Breast epithelium (tissue), 4 donors: ENCODE data around the gene HIC1. TPM values are rescaled to one million over a fixed set of nuclear protein-coding genes. Genes with fewer than 3 reads are reported as not detected.

Experiments
- DNase-seq, 2 donors: peaks; one replicate each; pipeline ENCODE4 v3.0.0-alpha.2; 2019; ENCODE audit warnings: low spot score in 2 of 2
- H3K27ac ChIP-seq, 2 donors: fragments of 200-600 bp; sonication (generic) in 1 of 2; one replicate each; pipeline ENCODE4 v1.5.1; 2016 to 2019; ENCODE audit warnings: mild to moderate bottlenecking in 1 of 2
- H3K27me3 ChIP-seq, 2 donors: fragments of 200-600 bp; sonication (generic) in 1 of 2; one replicate each; pipeline versions ENCODE4 v1.5.1 to v1.6.0; 2017 to 2019; ENCODE audit warnings: control low read depth in 1 of 2, mild to moderate bottlenecking in 1 of 2
- H3K36me3 ChIP-seq: fragments of 200-600 bp; one replicate; pipeline ENCODE4 v1.5.1; 2019
- H3K4me1 ChIP-seq, 2 donors: fragments of 200-600 bp; sonication (generic); one replicate each; pipeline ENCODE4 v1.5.1; 2016 to 2019; ENCODE audit warnings: control low read depth in 1 of 2
- H3K4me3 ChIP-seq, 3 donors: fragments of 200-600 bp; sonication (generic); 1 replicate in 2 of 3; 2 replicates in 1 of 3; pipeline ENCODE4 v1.5.1; 2016 to 2019; ENCODE audit warnings: mild to moderate bottlenecking in 3 of 3, moderate library complexity in 2 of 3
- H3K9me3 ChIP-seq, 2 donors: fragments of 200-600 bp; sonication (generic) in 1 of 2; one replicate each; pipeline ENCODE4 v1.5.1; 2016 to 2019; ENCODE audit warnings: control low read depth in 1 of 2
- POLR2A ChIP-seq: fragments of 450-650 bp; IDR thresholded peaks from one replicate; pipeline ENCODE4 v1.6.1; 2016; ENCODE audit warnings: antibody characterized with exemption, mild to moderate bottlenecking, moderate library complexity
- POLR2AphosphoS5 ChIP-seq, 3 donors: sonication (generic); formaldehyde crosslinking; IDR thresholded peaks; one replicate each; pipeline ENCODE4 v1.6.1; 2017; ENCODE audit warnings: antibody characterized with exemption in 3 of 3
- intact Hi-C: fragments of 100-400 bp; cut with DNase I; formaldehyde crosslinking; loops from one replicate; pipeline ENCODE4 v1.15.1; 2023; ENCODE audit warnings: low total_unique reads
- total RNA-seq, 3 donors: library from RNA; depleted of rRNA; stranded (reverse); fragments of >200 nt; gene quantifications; one replicate each; pipeline ENCODE4 v1.1.0, GENCODE V29; 2016
- TF ChIP-seq, protein P1 (sequence below), 3 donors: fragments of 450-650 bp; IDR thresholded peaks; one replicate each; pipeline ENCODE4 v1.5.1; 2016 to 2017; ENCODE audit warnings: antibody characterized with exemption in 3 of 3, mild to moderate bottlenecking in 3 of 3, moderate library complexity in 3 of 3

The HIC1 gene
- total RNA-seq, 3 donors from 2014 or later: 12.6 to 16.4 (median 12.7) TPM

GRCh38 chr17:2085648-2085949 is 30.7 kb downstream of the HIC1 start:
- peak overlapping the region; percentile 94 to 97 for H3K27ac ChIP-seq
- H3K4me1 ChIP-seq: peaks cover 23 to 28% of the 10 kb centered on the region in 2 donors
- H3K36me3 ChIP-seq: peaks cover 5% of the 10 kb centered on the region
- no peaks in the 10 kb centered on the region for H3K9me3 ChIP-seq
- TF ChIP-seq POLR2A (no peak), POLR2AphosphoS5 (IDR thresholded peaks at IDR 0.05) (peak in 2 of 3 donors; percentile 28 to 52)
- TF ChIP-seq, protein P1, sequence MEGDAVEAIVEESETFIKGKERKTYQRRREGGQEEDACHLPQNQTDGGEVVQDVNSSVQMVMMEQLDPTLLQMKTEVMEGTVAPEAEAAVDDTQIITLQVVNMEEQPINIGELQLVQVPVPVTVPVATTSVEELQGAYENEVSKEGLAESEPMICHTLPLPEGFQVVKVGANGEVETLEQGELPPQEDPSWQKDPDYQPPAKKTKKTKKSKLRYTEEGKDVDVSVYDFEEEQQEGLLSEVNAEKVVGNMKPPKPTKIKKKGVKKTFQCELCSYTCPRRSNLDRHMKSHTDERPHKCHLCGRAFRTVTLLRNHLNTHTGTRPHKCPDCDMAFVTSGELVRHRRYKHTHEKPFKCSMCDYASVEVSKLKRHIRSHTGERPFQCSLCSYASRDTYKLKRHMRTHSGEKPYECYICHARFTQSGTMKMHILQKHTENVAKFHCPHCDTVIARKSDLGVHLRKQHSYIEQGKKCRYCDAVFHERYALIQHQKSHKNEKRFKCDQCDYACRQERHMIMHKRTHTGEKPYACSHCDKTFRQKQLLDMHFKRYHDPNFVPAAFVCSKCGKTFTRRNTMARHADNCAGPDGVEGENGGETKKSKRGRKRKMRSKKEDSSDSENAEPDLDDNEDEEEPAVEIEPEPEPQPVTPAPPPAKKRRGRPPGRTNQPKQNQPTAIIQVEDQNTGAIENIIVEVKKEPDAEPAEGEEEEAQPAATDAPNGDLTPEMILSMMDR (IDR thresholded peaks at IDR 0.05): no peak
- H3K4me3 ChIP-seq: no peak overlapping the region
- intact Hi-C loops: no loop called here
- DNase-seq: no peak
- no peaks in the 10 kb centered on the region for H3K27me3 ChIP-seq

DNA sequence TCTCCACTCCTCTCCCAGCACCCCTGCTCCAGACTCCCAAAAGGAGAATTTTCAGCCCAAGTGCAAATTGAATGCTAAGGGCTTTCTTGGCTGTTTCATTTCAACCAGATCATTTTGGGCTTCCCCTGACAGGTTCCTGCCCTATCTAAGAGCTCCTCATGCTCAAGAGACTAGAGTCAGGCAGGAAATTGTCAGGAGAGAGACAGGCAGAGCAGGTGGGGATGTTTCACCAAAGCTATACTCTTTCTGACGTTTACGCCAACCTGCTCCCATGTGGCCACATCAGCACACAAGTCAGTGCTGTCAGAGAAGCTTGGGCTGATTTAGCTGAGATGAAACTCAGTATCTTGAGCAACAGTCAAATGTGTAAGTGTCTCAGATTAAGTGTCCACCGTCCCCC is 31.4 kb downstream of the HIC1 start:
- peak overlapping the region; percentile 94 to 97 for H3K27ac ChIP-seq
- TF ChIP-seq POLR2AphosphoS5 (IDR thresholded peaks at IDR 0.05) (no peak), POLR2A (no peak)
- TF ChIP-seq, protein P1 (IDR thresholded peaks at IDR 0.05): no peak
- H3K9me3 ChIP-seq: no peaks in the 10 kb centered on the region
- H3K4me1 ChIP-seq: peaks cover 23 to 32% of the 10 kb centered on the region in 2 donors
- peaks cover under 1% of the 10 kb centered on the region for H3K36me3 ChIP-seq
- no peak for DNase-seq
- no peaks in the 10 kb centered on the region for H3K27me3 ChIP-seq
- intact Hi-C loops: no loop called here
- H3K4me3 ChIP-seq: no peak overlapping the region

- H3K27me3 ChIP-seq: no peaks in the 10 kb centered on the region
- TF ChIP-seq POLR2AphosphoS5 (IDR thresholded peaks at IDR 0.05): peak in 1 of 3 donors; percentile 43
- no peak for TF ChIP-seq POLR2A
- TF ChIP-seq, protein P1 (IDR thresholded peaks at IDR 0.05): no peak
- intact Hi-C loops: no loop called here
- H3K27ac ChIP-seq: peak overlapping the region; percentile 88 to 97
- no peaks in the 10 kb centered on the region for H3K36me3 ChIP-seq
- H3K9me3 ChIP-seq: no peaks in the 10 kb centered on the region
- no peak for DNase-seq
- no peak overlapping the region for H3K4me3 ChIP-seq
- H3K4me1 ChIP-seq: peaks cover 23 to 32% of the 10 kb centered on the region in 2 donors
Measured at GRCh38 chr17:2087597-2088211, 32.8 kb downstream of the HIC1 start.

DNA sequence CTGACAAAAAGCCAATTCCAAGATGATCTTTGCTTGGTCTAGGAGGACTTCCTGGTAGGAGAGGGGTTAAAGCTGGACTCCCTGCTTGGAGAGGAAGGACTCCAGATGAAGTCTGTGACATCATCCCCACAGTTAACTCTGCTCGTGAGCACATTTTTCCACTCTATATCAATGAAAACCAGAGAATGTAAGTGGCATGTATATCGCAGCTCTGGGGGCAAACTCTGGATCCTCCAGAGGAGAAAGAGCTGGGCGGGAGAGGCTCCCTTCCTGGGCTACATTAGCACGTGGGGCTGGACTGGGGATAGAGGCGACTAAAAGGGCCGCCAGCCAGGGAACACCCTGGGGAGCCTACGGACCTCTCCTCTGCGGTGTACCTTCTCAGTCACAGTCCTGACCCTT is 34.1 kb downstream of the HIC1 start:
- no peak for DNase-seq
- no peaks in the 10 kb centered on the region for H3K36me3 ChIP-seq
- H3K4me1 ChIP-seq: peaks cover 20 to 22% of the 10 kb centered on the region in 2 donors
- H3K27ac ChIP-seq: peak overlapping the region; percentile 88 to 91
- no peak for TF ChIP-seq POLR2A
- TF ChIP-seq POLR2AphosphoS5 (IDR thresholded peaks at IDR 0.05): no peak
- TF ChIP-seq, protein P1 (IDR thresholded peaks at IDR 0.05): no peak
- H3K9me3 ChIP-seq: no peaks in the 10 kb centered on the region
- no peaks in the 10 kb centered on the region for H3K27me3 ChIP-seq
- intact Hi-C loops: no loop called here
- peak overlapping the region; percentile 35 to 59 (median 40) for H3K4me3 ChIP-seq

DNA sequence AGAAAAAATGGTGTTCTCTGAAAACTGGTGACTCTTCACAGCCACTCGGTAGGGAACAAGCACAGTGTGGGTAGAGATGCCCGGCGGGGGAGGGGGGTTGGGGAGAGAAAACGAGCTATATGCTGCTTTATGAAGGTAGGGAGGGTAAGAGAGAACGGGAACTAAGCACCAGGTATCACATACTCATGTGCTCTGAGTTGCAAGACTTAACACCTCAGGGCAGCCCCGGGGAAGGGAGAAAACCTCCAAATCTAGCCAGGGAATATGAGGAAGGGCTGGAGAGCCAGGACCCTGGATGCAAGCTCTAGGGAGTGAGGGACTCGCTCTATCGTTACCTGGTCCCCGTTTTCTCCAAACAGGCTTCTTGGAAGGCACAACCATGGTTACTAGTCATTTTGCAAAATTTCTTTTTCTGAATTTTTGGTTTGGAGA is 35.3 kb downstream of the HIC1 start:
- intact Hi-C loops: no loop called here

More for the DNA sequence above, 35.3 kb downstream of the HIC1 start:
- Histone ChIP-seq H3K27me3 (no peaks in the 10 kb centered on the region), H3K4me1 (peaks cover 9 to 14% of the 10 kb centered on the region in 2 donors), H3K36me3 (no peaks in the 10 kb centered on the region), H3K4me3 (no peak overlapping the region), H3K9me3 (no peaks in the 10 kb centered on the region), H3K27ac (peak overlapping the region; percentile 88 to 91)
- no peak for TF ChIP-seq POLR2A
- no peak for TF ChIP-seq POLR2AphosphoS5 (IDR thresholded peaks at IDR 0.05)
- TF ChIP-seq, protein P1 (IDR thresholded peaks at IDR 0.05): no peak
- no peak for DNase-seq
